GM12865 (cell line): ENCODE results near the gene PPP1R3D.

Source experiments
- DNase-seq: peaks from one replicate; pipeline ENCODE4 v3.0.0; 2010; ENCODE audit warnings: low read depth
- H3K4me3 ChIP-seq: 2 replicates; pipeline ENCODE4 v1.5.1; 2011; ENCODE audit warnings: mild to moderate bottlenecking, low read depth, low read length, control low read depth
- TF ChIP-seq, protein P1 (sequence below): IDR thresholded peaks from 2 replicates; pipeline ENCODE4 v1.5.1; 2011; ENCODE audit warnings: low read length, control low read depth, low read depth, inconsistent platforms; ENCODE audit not compliant: insufficient read depth; ENCODE audit errors: missing control alignments

PPP1R3D gene

DNA sequence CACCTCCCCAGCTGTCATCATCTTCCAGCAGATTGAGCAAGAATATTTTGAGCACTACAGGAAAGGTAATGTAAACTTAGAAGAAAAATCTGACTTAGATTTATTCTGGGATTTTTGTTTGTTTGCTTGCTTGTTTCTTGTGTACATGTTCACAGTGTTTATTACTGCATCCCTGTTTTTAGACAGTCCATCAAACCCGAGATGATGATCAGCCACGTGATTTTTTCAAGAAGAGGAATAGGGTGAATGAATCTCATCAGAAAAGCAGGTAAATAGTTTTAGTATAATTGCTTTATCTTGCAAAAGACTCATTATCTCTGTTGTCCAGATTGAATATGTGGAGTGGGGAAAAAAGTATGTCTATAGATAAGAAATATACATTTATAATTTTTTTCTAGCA is 2.1 kb upstream of the PPP1R3D start:
- TF ChIP-seq, protein P1, sequence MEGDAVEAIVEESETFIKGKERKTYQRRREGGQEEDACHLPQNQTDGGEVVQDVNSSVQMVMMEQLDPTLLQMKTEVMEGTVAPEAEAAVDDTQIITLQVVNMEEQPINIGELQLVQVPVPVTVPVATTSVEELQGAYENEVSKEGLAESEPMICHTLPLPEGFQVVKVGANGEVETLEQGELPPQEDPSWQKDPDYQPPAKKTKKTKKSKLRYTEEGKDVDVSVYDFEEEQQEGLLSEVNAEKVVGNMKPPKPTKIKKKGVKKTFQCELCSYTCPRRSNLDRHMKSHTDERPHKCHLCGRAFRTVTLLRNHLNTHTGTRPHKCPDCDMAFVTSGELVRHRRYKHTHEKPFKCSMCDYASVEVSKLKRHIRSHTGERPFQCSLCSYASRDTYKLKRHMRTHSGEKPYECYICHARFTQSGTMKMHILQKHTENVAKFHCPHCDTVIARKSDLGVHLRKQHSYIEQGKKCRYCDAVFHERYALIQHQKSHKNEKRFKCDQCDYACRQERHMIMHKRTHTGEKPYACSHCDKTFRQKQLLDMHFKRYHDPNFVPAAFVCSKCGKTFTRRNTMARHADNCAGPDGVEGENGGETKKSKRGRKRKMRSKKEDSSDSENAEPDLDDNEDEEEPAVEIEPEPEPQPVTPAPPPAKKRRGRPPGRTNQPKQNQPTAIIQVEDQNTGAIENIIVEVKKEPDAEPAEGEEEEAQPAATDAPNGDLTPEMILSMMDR: no peak
- no peak for DNase-seq
- no peak overlapping the region for H3K4me3 ChIP-seq

DNA sequence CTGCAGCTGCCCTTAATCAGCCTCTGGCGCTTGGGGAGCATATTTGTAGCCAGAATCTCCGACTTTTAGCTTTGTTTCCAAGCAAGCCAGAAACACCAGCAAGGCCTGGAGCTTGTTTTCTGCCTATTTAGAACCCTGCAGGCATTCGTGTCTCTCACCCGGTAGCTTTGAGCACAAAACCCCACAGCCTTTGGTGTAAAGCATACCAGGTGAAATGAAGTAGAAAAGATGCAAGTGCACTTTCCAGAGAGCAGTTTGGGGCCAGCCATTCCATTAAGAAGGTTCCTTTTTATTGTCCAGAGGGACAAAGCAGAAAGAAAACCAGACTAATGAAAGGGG is 820 bp upstream of the PPP1R3D start:
- TF ChIP-seq, protein P1: no peak
- H3K4me3 ChIP-seq: peak overlapping the region; percentile 93
- DNase-seq: no peak

DNA sequence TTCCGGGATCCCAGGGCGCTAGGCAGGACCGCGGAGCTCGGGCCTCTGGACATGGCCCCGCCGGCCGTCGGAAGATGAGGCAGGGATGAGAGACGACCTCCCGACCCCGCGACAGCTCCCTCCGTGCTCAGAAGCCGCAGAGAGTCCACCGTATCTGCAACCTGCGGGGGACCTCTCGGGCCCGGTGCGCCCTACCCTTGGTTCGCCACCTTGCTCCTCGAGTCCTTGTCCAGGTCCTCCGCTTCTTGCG is 301 bp downstream of the PPP1R3D start:
- TF ChIP-seq, protein P1: no peak
- peak overlapping the region; percentile 93 for H3K4me3 ChIP-seq
- peak; percentile 43 for DNase-seq

DNA sequence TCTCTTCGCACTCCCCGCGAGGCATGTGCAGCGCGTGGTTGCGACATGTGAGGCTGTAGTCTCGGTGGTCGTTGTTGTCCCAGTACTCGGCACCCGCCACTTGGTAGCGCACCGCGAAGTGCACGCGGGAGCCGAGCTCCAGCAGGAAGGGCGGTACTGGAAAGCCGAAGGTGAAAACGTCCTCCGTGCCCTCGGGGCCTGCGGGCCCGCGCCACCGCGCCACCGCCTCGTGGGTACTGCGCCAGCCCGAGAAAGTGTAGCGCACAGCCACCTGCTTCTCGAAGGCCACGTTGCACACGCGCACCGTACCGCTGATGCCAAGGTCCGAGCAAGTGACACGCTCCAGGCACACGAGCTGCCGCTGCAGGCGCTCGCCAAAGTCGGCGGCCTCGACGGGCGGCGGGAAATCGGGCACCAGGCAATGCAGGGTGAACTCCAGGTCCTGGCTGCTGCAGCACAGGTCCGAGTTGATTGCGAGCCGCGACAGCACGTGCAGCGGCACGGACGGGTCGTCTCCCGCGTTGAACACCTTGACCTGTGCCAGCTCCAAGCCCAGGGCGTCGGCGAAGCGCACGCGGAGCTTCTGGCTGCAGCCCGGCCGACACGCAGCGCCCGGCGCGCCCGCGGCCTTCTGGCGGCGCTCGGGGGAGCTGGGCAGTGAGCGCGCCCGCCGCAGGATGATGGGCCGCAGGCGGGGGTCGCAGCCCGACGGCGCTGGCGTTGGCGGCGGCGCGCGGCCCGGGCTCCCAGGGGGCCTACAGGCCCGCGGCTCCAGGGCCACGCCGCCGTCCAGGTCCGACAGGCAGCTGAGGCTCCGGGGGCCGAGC is 840 bp downstream of the PPP1R3D start:
- H3K4me3 ChIP-seq: peak overlapping the region; percentile 93
- TF ChIP-seq, protein P1: no peak
- DNase-seq: peak; percentile 32

DNA sequence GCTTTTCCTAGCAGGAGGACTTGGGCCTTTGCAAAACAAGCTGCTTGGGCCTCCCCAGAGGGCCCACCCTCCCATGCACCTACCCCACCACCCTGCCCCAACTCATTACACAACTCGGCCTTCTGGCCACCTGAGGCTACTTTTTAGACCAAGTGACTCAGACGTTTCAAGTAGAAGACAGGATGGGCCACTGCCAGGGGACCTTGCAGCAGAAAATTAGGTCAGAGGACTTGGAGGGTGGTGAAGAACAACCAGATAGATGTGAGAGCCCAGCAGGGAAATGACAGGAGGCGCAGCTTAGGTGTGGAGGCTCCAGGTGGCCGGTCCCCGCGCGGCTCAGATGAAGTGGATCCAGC is 1.4 kb downstream of the PPP1R3D start:
- peak; percentile 4 for DNase-seq
- TF ChIP-seq, protein P1: no peak
- no peak overlapping the region for H3K4me3 ChIP-seq

DNA sequence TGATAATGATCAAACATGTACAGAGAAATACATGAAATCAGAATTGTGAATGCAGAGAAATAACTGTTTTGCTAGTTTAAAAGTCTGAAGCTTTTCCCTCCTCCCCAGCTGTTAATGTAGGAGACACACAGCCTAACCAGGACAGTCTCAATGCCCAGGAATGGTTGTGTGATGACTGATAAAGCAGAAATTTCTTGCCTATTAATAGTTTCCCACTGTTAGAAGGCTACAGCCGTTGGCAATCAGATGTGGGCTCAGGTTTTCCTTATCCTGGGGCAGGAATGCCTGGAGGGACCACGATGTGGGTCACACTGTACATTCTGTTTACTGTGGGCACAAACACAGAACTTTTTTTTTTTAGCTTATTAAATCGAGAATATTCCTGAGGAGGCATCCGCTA is 1.9 kb downstream of the PPP1R3D start:
- no peak overlapping the region for H3K4me3 ChIP-seq
- TF ChIP-seq, protein P1: no peak
- DNase-seq: no peak

DNA sequence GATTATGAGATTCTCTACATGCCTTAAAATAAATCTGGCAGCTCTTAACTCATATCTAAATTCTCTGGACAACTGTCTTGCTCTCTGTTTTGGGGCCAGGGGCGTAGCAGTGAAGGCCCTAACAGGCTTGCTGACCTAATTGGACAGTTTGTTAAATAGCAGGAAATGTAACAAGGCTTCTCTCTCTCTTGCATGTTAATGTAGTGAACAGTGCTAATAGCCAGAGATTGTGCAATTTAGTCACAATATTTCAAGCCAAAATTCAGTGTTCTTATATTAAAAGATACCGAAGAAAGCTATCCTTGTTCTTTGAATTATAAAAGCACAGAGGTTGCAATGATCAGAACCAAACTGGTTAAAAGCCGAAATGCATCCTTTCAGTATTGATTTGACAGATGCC is 3.0 kb downstream of the PPP1R3D start:
- no peak overlapping the region for H3K4me3 ChIP-seq
- TF ChIP-seq, protein P1: no peak
- no peak for DNase-seq
